CD14-positive monocyte (primary cell): Measurements from ENCODE around the gene TNS4. TPM values are rescaled to one million over a fixed set of nuclear protein-coding genes. Genes with fewer than 3 reads are reported as not detected.

ENCODE experiments used
- DNase-seq, 3 donors: peaks; one replicate each; pipeline ENCODE4 v3.0.0-alpha.2; 2011 to 2022
- H2AFZ ChIP-seq: 2 replicates; pipeline ENCODE4 v1.6.0; 2012; ENCODE audit warnings: mild to moderate bottlenecking, low read depth, low read length, inconsistent platforms; ENCODE audit not compliant: insufficient read depth, poor library complexity, severe bottlenecking
- H3K27ac ChIP-seq, 2 donors: 1 replicate in 1 of 2; 2 replicates in 1 of 2; pipeline ENCODE4 v1.5.1; 2012 to 2013; ENCODE audit warnings: low read length in 2 of 2, control low read depth in 1 of 2, inconsistent platforms in 1 of 2, low read depth in 1 of 2, mild to moderate bottlenecking in 1 of 2
- H3K27me3 ChIP-seq, 2 donors: one replicate each; pipeline versions ENCODE4 v1.6.0 to v1.6.1; 2011 to 2013; ENCODE audit warnings: low read length in 2 of 2; ENCODE audit not compliant: control insufficient read depth in 2 of 2, insufficient read depth in 2 of 2
- H3K36me3 ChIP-seq, 2 donors: replicated peaks in 1 of 2; 1 replicate in 1 of 2; 2 replicates in 1 of 2; pipeline versions ENCODE4 v1.5.1 to v1.6.1; 2012 to 2013; ENCODE audit warnings: low read length in 2 of 2, control low read depth in 1 of 2, inconsistent platforms in 1 of 2, mild to moderate bottlenecking in 1 of 2; ENCODE audit not compliant: insufficient read depth in 2 of 2, control insufficient read depth in 1 of 2
- H3K4me1 ChIP-seq, 2 donors: 1 replicate in 1 of 2; 2 replicates in 1 of 2; pipeline versions ENCODE4 v1.5.1 to v1.6.1; 2012 to 2013; ENCODE audit warnings: low read length in 2 of 2, control low read depth in 1 of 2, inconsistent platforms in 1 of 2, mild to moderate bottlenecking in 1 of 2, moderate library complexity in 1 of 2; ENCODE audit not compliant: insufficient read depth in 2 of 2, control insufficient read depth in 1 of 2
- H3K4me2 ChIP-seq: replicated peaks from 2 replicates; pipeline ENCODE3; 2012; ENCODE audit warnings: low read length, moderate library complexity, mild to moderate bottlenecking; ENCODE audit not compliant: poor library complexity, severe bottlenecking; ENCODE audit errors: extremely low read depth
- H3K4me3 ChIP-seq, 3 experiments: fragments of 200-600 bp in 1 of 3; sonication (generic) in 1 of 3; replicated peaks in 1 of 3; 1 replicate in 2 of 3; 2 replicates in 1 of 3; pipeline ENCODE4 v1.5.1; 2011 to 2013; ENCODE audit warnings: low read length in 3 of 3, mild to moderate bottlenecking in 3 of 3, control low read depth in 2 of 3, low read depth in 2 of 3, inconsistent platforms in 1 of 3, moderate library complexity in 1 of 3
- H3K79me2 ChIP-seq: 2 replicates; pipeline ENCODE4 v1.6.0; 2012; ENCODE audit warnings: mild to moderate bottlenecking, control low read depth, inconsistent platforms, low read length, moderate library complexity; ENCODE audit not compliant: insufficient read depth
- H3K9ac ChIP-seq: 2 replicates; pipeline ENCODE4 v1.6.0; 2017; ENCODE audit warnings: low read length, mild to moderate bottlenecking; ENCODE audit not compliant: insufficient read depth, poor library complexity, severe bottlenecking
- H3K9me3 ChIP-seq, 2 donors: replicated peaks in 1 of 2; 1 replicate in 1 of 2; 2 replicates in 1 of 2; pipeline versions ENCODE4 v1.5.1 to v1.6.1; 2012 to 2013; ENCODE audit warnings: low read length in 2 of 2, control low read depth in 1 of 2; ENCODE audit not compliant: control insufficient read depth in 1 of 2, insufficient read depth in 1 of 2
- H4K20me1 ChIP-seq: 2 replicates; pipeline ENCODE4 v1.6.0; 2012; ENCODE audit warnings: mild to moderate bottlenecking, low read length, control low read depth, moderate library complexity; ENCODE audit not compliant: insufficient read depth
- H3K27ac Mint-ChIP-seq, 7 donors: one replicate each; pipeline ENCODE4 v1.8.0; 2020; ENCODE audit warnings: mild to moderate bottlenecking in 7 of 7, mixed read lengths in 7 of 7, moderate library complexity in 6 of 7, inconsistent platforms in 2 of 7
- H3K27me3 Mint-ChIP-seq, 3 donors: one replicate each; pipeline ENCODE4 v1.8.0; 2021 to 2022; ENCODE audit warnings: low read depth in 3 of 3, mild to moderate bottlenecking in 3 of 3, mixed read lengths in 3 of 3, moderate library complexity in 3 of 3, inconsistent platforms in 1 of 3
- H3K36me3 Mint-ChIP-seq, 2 donors: one replicate each; pipeline ENCODE4 v1.8.0; 2020; ENCODE audit warnings: mixed read lengths in 2 of 2, inconsistent platforms in 1 of 2, mild to moderate bottlenecking in 1 of 2
- H3K4me1 Mint-ChIP-seq: one replicate; pipeline ENCODE4 v1.8.0; 2020; ENCODE audit warnings: mild to moderate bottlenecking, mixed read lengths
- H3K4me3 Mint-ChIP-seq, 2 donors: one replicate each; pipeline ENCODE4 v1.8.0; 2020; ENCODE audit warnings: mild to moderate bottlenecking in 2 of 2, mixed read lengths in 2 of 2, moderate library complexity in 1 of 2
- H3K9me3 Mint-ChIP-seq, 7 donors: one replicate each; pipeline ENCODE4 v1.8.0; 2020 to 2022; ENCODE audit warnings: mixed read lengths in 7 of 7, mild to moderate bottlenecking in 6 of 7, moderate library complexity in 6 of 7, inconsistent platforms in 2 of 7
- WGBS: methylation state at CpG from one replicate; pipeline ENCODE4 v1.1.5; 2013; ENCODE audit warnings: missing lambda C conversion rate; ENCODE audit not compliant: insufficient coverage; 5-methylcytosine and 5-hydroxymethylcytosine counted together
- intact Hi-C, 2 donors: fragments of 100-400 bp; cut with micrococcal nuclease; formaldehyde crosslinking; loops; one replicate each; pipeline versions ENCODE4 v1.15.0 to v1.15.1; 2023
- polyA plus RNA-seq, 3 donors: library from polyadenylated mRNA; depleted of rRNA in 1 of 3; unstranded in 2 of 3; stranded (reverse) in 1 of 3; fragments of 300-500 nt in 2 of 3; fragments of >200 nt in 1 of 3; fragmentation: Illumina TruSeq in 2 of 3; gene quantifications; 1 replicate in 2 of 3; 2 replicates in 1 of 3; pipeline ENCODE4 v1.2.3, GENCODE V29; 2012 to 2021
- TF ChIP-seq, protein P1 (sequence below): fragments of 200-600 bp; IDR thresholded peaks from one replicate; pipeline ENCODE4 v1.8.0; 2022; ENCODE audit warnings: antibody characterized with exemption, mild to moderate bottlenecking

TNS4 gene
- polyA plus RNA-seq, 3 donors, result not detected

DNA sequence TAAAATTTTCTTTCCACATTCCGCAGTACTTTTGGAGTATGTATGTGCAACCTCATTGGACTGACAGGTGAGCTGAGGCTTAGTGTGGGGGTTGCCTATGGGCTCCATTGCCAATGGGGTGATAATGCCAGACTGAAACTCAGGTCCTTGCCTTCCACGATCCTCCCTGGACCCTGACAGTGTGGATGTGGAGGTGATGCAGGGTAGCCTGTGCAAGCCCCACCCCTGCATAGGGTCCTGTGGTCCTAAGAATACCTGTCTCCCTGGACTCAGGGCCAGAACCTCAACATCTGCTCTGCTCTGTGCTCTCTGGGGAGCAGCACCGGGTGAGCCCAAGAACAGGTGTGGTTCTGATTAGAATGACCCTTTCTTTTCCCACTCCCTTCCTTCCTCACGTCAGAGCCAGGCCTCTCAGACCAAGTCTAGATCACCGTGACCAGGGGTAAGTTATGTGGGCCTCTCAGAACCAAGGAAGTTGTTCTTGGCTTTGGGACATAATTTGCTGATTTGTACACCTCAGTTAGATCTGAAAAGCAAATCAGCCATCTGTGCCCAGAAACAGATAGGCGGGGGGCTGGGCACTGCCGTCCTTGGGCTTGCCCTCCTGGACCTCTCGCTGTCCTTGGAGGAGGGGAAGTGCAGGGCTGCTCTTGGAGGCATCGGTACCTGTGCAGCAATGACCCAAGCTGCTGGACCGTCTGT is 8.4 kb upstream of the TNS4 start:
- Mint-ChIP-seq H3K4me3 (no peak overlapping the region), H3K27ac (no peak overlapping the region), H3K9me3 (peaks cover 0 to 3% (median 0%) of the 10 kb centered on the region in 7 donors), H3K4me1 (no peaks in the 10 kb centered on the region), H3K36me3 (no peaks in the 10 kb centered on the region), H3K27me3 (peaks cover 30 to 58% (median 54%) of the 10 kb centered on the region in 3 donors)
- Histone ChIP-seq H2AFZ (no peak overlapping the region), H3K36me3 (no peaks in the 10 kb centered on the region), H3K9me3 (no peaks in the 10 kb centered on the region), H3K4me1 (no peaks in the 10 kb centered on the region), H3K4me2 (no peak overlapping the region), H3K4me3 (no peak overlapping the region), H3K27me3 (peaks cover 14 to 18% of the 10 kb centered on the region in 2 donors), H3K9ac (no peak overlapping the region), H3K27ac (no peak overlapping the region), H3K79me2 (no peaks in the 10 kb centered on the region), H4K20me1 (no peaks in the 10 kb centered on the region)
- intact Hi-C loops, result no loop called here
- WGBS, result 92% methylated on average over 7 of the region's 10 CpGs
- TF ChIP-seq, protein P1, sequence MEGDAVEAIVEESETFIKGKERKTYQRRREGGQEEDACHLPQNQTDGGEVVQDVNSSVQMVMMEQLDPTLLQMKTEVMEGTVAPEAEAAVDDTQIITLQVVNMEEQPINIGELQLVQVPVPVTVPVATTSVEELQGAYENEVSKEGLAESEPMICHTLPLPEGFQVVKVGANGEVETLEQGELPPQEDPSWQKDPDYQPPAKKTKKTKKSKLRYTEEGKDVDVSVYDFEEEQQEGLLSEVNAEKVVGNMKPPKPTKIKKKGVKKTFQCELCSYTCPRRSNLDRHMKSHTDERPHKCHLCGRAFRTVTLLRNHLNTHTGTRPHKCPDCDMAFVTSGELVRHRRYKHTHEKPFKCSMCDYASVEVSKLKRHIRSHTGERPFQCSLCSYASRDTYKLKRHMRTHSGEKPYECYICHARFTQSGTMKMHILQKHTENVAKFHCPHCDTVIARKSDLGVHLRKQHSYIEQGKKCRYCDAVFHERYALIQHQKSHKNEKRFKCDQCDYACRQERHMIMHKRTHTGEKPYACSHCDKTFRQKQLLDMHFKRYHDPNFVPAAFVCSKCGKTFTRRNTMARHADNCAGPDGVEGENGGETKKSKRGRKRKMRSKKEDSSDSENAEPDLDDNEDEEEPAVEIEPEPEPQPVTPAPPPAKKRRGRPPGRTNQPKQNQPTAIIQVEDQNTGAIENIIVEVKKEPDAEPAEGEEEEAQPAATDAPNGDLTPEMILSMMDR, result no peak
- DNase-seq, result no peak

DNA sequence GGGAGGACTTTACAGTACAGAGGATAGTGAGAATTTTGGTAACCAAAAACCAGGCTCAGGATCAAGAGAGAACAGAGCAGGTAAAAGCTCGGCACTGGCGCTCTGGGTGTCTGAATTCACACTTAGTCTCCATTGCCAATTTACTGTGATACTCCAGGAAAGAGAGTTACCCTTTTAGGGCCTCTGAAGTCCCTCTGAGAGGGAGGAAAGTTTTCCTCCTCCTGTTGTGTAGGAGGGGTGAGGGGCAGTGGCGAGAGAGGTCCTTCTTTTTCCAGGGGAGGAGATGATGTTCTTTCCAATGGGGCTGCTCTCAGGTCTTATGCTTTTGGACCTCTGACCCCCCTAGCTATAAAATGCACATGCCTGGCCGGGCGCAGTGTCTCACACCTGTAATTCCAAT is 5.4 kb upstream of the TNS4 start:
- no peaks in the 10 kb centered on the region for H4K20me1 ChIP-seq
- H3K9ac ChIP-seq, result no peak overlapping the region
- Mint-ChIP-seq H3K9me3 (peaks cover 0 to 1% (median 0%) of the 10 kb centered on the region in 7 donors), H3K4me1 (no peaks in the 10 kb centered on the region), H3K27ac (no peak overlapping the region), H3K36me3 (no peaks in the 10 kb centered on the region), H3K4me3 (no peak overlapping the region), H3K27me3 (peaks cover 12 to 40% (median 30%) of the 10 kb centered on the region in 3 donors)
- no peaks in the 10 kb centered on the region for H3K79me2 ChIP-seq
- TF ChIP-seq, protein P1, result no peak
- no peak overlapping the region for H3K4me2 ChIP-seq
- H2AFZ ChIP-seq, result no peak overlapping the region
- intact Hi-C loops, result no loop called here
- H3K27me3 ChIP-seq, result peaks cover 2 to 3% of the 10 kb centered on the region in 2 donors
- H3K27ac ChIP-seq, result no peak overlapping the region
- WGBS, result no CpG with 5 or more reads among the region's 5 CpGs
- no peak for DNase-seq
- no peaks in the 10 kb centered on the region for H3K36me3 ChIP-seq
- H3K4me1 ChIP-seq, result no peaks in the 10 kb centered on the region
- H3K9me3 ChIP-seq, result no peaks in the 10 kb centered on the region
- no peak overlapping the region for H3K4me3 ChIP-seq
